Spleen (tissue), 11 donors: ENCODE measurements around the gene PRPF40A. TPM values are rescaled to one million over a fixed set of nuclear protein-coding genes. Genes with fewer than 3 reads are reported as not detected.

Source experiments
- DNase-seq: peaks from one replicate; pipeline ENCODE4 v3.0.0-alpha.2; 2020
- H3K27ac ChIP-seq, 8 donors: fragments of 200-600 bp; sonication (generic) in 7 of 8; 1 replicate in 4 of 8; 2 replicates in 4 of 8; pipeline versions ENCODE4 v1.5.0 to v1.8.0; 2016 to 2021; ENCODE audit warnings: inconsistent platforms in 4 of 8, mild to moderate bottlenecking in 4 of 8, moderate library complexity in 1 of 8
- H3K27me3 ChIP-seq, 7 donors: fragments of 200-600 bp; sonication (generic) in 6 of 7; replicated peaks in 1 of 7; 1 replicate in 4 of 7; 2 replicates in 3 of 7; pipeline versions ENCODE4 v1.5.0 to v1.8.0; 2016 to 2021; ENCODE audit warnings: inconsistent platforms in 3 of 7, mild to moderate bottlenecking in 1 of 7
- H3K36me3 ChIP-seq, 6 donors: fragments of 200-600 bp; sonication (generic) in 5 of 6; 1 replicate in 4 of 6; 2 replicates in 2 of 6; pipeline versions ENCODE4 v1.5.0 to v1.8.0; 2016 to 2021; ENCODE audit warnings: inconsistent platforms in 2 of 6
- H3K4me1 ChIP-seq, 6 donors: fragments of 200-600 bp; sonication (generic) in 5 of 6; 1 replicate in 3 of 6; 2 replicates in 3 of 6; pipeline versions ENCODE4 v1.5.0 to v1.8.0; 2016 to 2021; ENCODE audit warnings: inconsistent platforms in 3 of 6
- H3K4me3 ChIP-seq, 8 donors: fragments of 200-600 bp; sonication (generic) in 7 of 8; 1 replicate in 4 of 8; 2 replicates in 4 of 8; pipeline versions ENCODE4 v1.5.0 to v1.8.0; 2016 to 2021; ENCODE audit warnings: inconsistent platforms in 4 of 8, mild to moderate bottlenecking in 4 of 8, moderate library complexity in 2 of 8
- H3K9me3 ChIP-seq, 8 donors: fragments of 200-600 bp; sonication (generic) in 7 of 8; 1 replicate in 4 of 8; 2 replicates in 4 of 8; pipeline versions ENCODE4 v1.5.0 to v1.8.0; 2016 to 2021; ENCODE audit warnings: inconsistent platforms in 4 of 8
- CTCF ChIP-seq, 11 experiments: fragments of 200-600 bp in 7 of 11; fragments of 450-650 bp in 4 of 11; sonication (generic) in 4 of 11; IDR thresholded peaks in 8 of 11; conservative IDR thresholded peaks in 3 of 11; 1 replicate in 7 of 11; 2 replicates in 4 of 11; pipeline versions ENCODE4 v1.4.0 to v1.8.0; 2016 to 2021; ENCODE audit warnings: antibody characterized with exemption in 11 of 11, inconsistent platforms in 4 of 11, mild to moderate bottlenecking in 1 of 11
- POLR2A ChIP-seq, 3 donors: fragments of 450-650 bp; IDR thresholded peaks; one replicate each; pipeline ENCODE4 v1.5.1; 2017; ENCODE audit warnings: antibody characterized with exemption in 3 of 3, mild to moderate bottlenecking in 1 of 3
- POLR2AphosphoS5 ChIP-seq, 3 donors: sonication (generic); formaldehyde crosslinking; IDR thresholded peaks; one replicate each; pipeline ENCODE4 v1.5.1; 2017; ENCODE audit warnings: antibody characterized with exemption in 3 of 3
- WGBS, 5 donors: extraction: QIAGEN DNeasy Blood & Tissue Kit in 3 of 5; methylation state at CpG; one replicate each; pipeline versions ENCODE4 v1.1.5 to v1.1.7; 2013 to 2018; 5-methylcytosine and 5-hydroxymethylcytosine counted together
- intact Hi-C: fragments of 100-400 bp; cut with DNase I; formaldehyde crosslinking; loops from one replicate; pipeline ENCODE4 v1.15.0; 2023; ENCODE audit warnings: low total_unique reads
- polyA plus RNA-seq, 3 donors: library from polyadenylated mRNA; stranded (reverse); fragments of 200-250 nt; gene quantifications; one replicate each; pipeline ENCODE4 v1.2.1, GENCODE V29; 2013
- total RNA-seq, 7 donors: library from RNA; depleted of rRNA in 3 of 7; stranded (reverse); fragments of >200 nt in 3 of 7; fragmentation: NEBNext Ultra II Directional in 4 of 7; extraction: Animal tissue kit (Norgen Biotek cat#: 25700) in 4 of 7; gene quantifications; one replicate each; pipeline versions ENCODE4 v1.1.0 to v1.2.1, GENCODE V29; 2016 to 2021
- donor health status: healthy with polysubstance abuse.
- donor health status: DM: no; HTN: no; CAD: no; lungs with moderate emphysema.
- donor health status: DM: no; HTN: no; CAD: no.
- donor health status: Bipolar disorder and iron deficiency.
- donor health status: healthy.
- donor health status: DM: no; HTN: no; CAD: no.
- donor health status: DM: yes; HTN: yes; CAD: no.

PRPF40A gene
- total and polyA plus RNA-seq, 10 donors, result 13.5 to 116 (median 86.7) TPM

DNA sequence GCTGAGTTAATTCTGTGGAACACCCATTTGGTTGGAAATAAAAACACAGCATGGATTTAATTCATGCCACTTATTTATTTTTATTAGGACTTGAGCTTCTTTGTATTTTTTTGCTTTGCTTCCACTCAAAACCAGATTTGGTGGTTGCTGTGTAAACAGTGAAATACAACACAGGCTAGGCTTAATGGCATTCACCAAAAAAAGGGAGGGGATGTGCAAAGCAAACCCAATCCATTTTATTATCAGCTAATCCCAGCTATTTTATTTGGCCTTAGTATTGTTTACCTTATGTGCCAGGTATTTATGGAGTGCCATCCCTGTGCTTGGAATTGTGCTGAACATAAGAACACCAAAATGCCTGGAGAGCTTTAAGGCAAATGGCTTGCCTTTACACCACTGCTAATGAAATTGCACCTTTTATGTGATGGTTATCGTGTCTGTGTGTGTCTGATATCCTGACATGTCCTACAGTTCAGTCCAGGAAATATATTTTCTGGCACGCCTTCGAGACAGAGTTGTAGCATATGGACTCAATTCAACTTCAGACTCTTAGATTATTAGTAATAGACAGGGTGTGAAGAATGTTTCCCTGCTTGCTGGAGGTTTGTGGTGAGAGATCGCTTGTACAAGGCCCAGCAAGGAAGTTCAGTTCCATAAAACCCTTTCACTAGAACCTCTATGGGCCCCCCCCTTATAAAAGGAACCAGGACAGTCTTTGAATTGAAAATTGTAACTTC lies 99.6 kb downstream of the PRPF40A start:
- H3K9me3 ChIP-seq, result no peaks in the 10 kb centered on the region

DNA sequence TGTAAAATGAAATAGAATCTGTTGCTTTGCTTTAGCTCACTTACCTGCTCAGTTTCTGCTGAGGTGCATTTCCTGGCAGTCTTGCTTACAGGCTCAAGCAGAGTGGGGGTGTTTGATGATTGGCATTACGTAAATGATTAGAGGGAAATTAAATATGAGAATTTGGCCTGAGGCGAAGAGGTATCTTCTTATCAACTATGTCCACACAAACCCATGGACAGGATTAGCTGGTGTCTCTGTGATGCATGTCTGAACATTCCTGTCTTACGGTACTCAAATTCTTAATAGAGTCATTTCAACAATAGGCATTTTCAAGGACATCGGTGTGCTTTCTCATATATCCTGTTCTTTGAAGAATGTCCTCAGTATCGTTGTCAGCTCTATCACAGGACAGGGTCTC lies 102.1 kb downstream of the PRPF40A start:
- no peak overlapping the region for H3K4me3 ChIP-seq
- no peaks in the 10 kb centered on the region for H3K27me3 ChIP-seq
- intact Hi-C loops, result no loop called here
- no peaks in the 10 kb centered on the region for H3K9me3 ChIP-seq
- peaks cover 7 to 32% (median 26%) of the 10 kb centered on the region in 6 donors for H3K4me1 ChIP-seq
- no peak overlapping the region for H3K27ac ChIP-seq
- no peak for DNase-seq
- H3K36me3 ChIP-seq, result peaks cover 0 to 36% (median 0%) of the 10 kb centered on the region in 6 donors
- 83 to 90% (median 87%) methylated on average over 5 of the region's 5 CpGs for WGBS, 5 donors
- TF ChIP-seq CTCF (IDR thresholded peaks at IDR 0.05 in 8 of 11, conservative IDR thresholded peaks at IDR 0.05 in 3 of 11) (no peak), POLR2A (IDR thresholded peaks at IDR 0.05) (no peak), POLR2AphosphoS5 (IDR thresholded peaks at IDR 0.05) (no peak)

More for the DNA sequence above, 99.6 kb downstream of the PRPF40A start:
- H3K27me3 ChIP-seq, result no peaks in the 10 kb centered on the region
- H3K27ac ChIP-seq, result no peak overlapping the region
- intact Hi-C loops, result no loop called here
- H3K4me1 ChIP-seq, result peaks cover 0 to 15% (median 9%) of the 10 kb centered on the region in 6 donors
- 85 to 93% (median 91%) methylated on average over 4 of the region's 4 CpGs for WGBS, 5 donors
- DNase-seq, result no peak
- no peak overlapping the region for H3K4me3 ChIP-seq
- TF ChIP-seq POLR2AphosphoS5 (IDR thresholded peaks at IDR 0.05) (no peak), CTCF (IDR thresholded peaks at IDR 0.05 in 8 of 11, conservative IDR thresholded peaks at IDR 0.05 in 3 of 11) (no peak), POLR2A (IDR thresholded peaks at IDR 0.05) (no peak)
- peaks cover 0 to 46% (median 0%) of the 10 kb centered on the region in 6 donors for H3K36me3 ChIP-seq

DNA sequence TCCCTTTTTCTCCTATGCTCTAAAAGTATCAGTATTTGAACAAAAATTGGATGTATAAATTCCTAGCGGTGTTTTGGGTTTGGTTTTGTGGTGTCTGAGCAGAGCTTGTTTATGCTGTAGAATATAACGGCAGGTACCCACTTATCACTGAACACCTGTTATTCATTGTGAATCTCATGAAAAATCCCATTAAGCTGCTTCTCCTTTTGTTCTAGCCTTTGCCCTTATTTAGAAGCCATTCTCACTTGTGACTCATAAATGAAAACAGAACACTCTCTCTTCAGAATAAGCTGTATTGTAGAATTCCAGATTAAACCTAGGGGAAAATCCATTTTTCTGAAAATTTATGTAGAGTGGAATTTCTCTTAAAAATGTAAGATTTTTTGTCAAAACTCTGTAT lies 104.0 kb downstream of the PRPF40A start:
- Histone ChIP-seq H3K27me3 (no peaks in the 10 kb centered on the region), H3K4me3 (no peak overlapping the region), H3K36me3 (peaks cover 0 to 17% (median 0%) of the 10 kb centered on the region in 6 donors), H3K27ac (peak overlapping the region in 6 of 8 donors; percentile 75 to 93 (median 90)), H3K4me1 (peaks cover 7 to 32% (median 26%) of the 10 kb centered on the region in 6 donors), H3K9me3 (no peaks in the 10 kb centered on the region)
- intact Hi-C loops, result no loop called here
- WGBS, 5 donors, result 66 to 79% (median 69%) methylated on average over 2 of the region's 2 CpGs
- TF ChIP-seq POLR2AphosphoS5 (IDR thresholded peaks at IDR 0.05) (no peak), CTCF (IDR thresholded peaks at IDR 0.05 in 8 of 11, conservative IDR thresholded peaks at IDR 0.05 in 3 of 11) (no peak), POLR2A (IDR thresholded peaks at IDR 0.05) (no peak)
- DNase-seq, result no peak

- H3K9me3 ChIP-seq, result no peaks in the 10 kb centered on the region
- TF ChIP-seq POLR2A (IDR thresholded peaks at IDR 0.05) (no peak), POLR2AphosphoS5 (IDR thresholded peaks at IDR 0.05) (peak in 1 of 3 donors; percentile 55), CTCF (IDR thresholded peaks at IDR 0.05 in 8 of 11, conservative IDR thresholded peaks at IDR 0.05 in 3 of 11) (no peak)
- H3K27ac ChIP-seq, result peak overlapping the region in 7 of 8 donors; percentile 75 to 93 (median 90)
- H3K36me3 ChIP-seq, result peaks cover 0 to 7% (median 0%) of the 10 kb centered on the region in 6 donors
- H3K4me3 ChIP-seq, result peak overlapping the region in 4 of 8 donors; percentile 8 to 61 (median 14)
- intact Hi-C loops, result no loop called here
- DNase-seq, result no peak
- WGBS, 5 donors, result 52 to 62% (median 59%) methylated on average over 5 of the region's 5 CpGs
- H3K4me1 ChIP-seq, result peaks cover 7 to 32% (median 26%) of the 10 kb centered on the region in 6 donors
- no peaks in the 10 kb centered on the region for H3K27me3 ChIP-seq
Observed at GRCh38 chr2:152611458-152612231, 105.6 kb downstream of the PRPF40A start.
